HuH-7.5 (cell line): ENCODE measurements around the gene MFSD11.
"Not testable (repeated sequence)": the region's sequence is repeated elsewhere in the genome, so short reads cannot be mapped to it uniquely, and the experiment has no call there.

Experiments
- DNase-seq: peaks from one replicate; pipeline ENCODE4 v3.0.0; 2011; ENCODE audit warnings: low spot score

Gene MFSD11

GRCh38 chr17:76737676-76738467 lies at the start of gene MFSD11:
MFSD11 (plus strand) TSS chr17:76738119; CDS start chr17:76738353, 234 bp downstream.
- DNase-seq = peak; percentile 95

GRCh38 chr17:76688165-76688622 lies 49.7 kb upstream of the MFSD11 start:
- DNase-seq = no peak

- no peak for DNase-seq
Observed at GRCh38 chr17:76689859-76690258, 48.1 kb upstream of the MFSD11 start.

- DNase-seq = no peak
Observed at GRCh38 chr17:76690596-76691280, 47.2 kb upstream of the MFSD11 start.

- no peak for DNase-seq
Observed at GRCh38 chr17:76691379-76692191, 46.3 kb upstream of the MFSD11 start.

GRCh38 chr17:76695059-76695831 lies 42.7 kb upstream of the MFSD11 start:
- DNase-seq = no peak

- DNase-seq = no peak
Observed at GRCh38 chr17:76696763-76697701, 40.9 kb upstream of the MFSD11 start.

GRCh38 chr17:76697702-76698465 lies 40.0 kb upstream of the MFSD11 start:
- DNase-seq = no peak

- DNase-seq = not testable (repeated sequence)
Observed at GRCh38 chr17:76698466-76698977, 39.4 kb upstream of the MFSD11 start.

GRCh38 chr17:76700270-76700616 lies 37.7 kb upstream of the MFSD11 start:
- DNase-seq = no peak

GRCh38 chr17:76700617-76701470 lies 37.1 kb upstream of the MFSD11 start:
- DNase-seq = no peak

- no peak for DNase-seq
Observed at GRCh38 chr17:76701471-76701967, 36.4 kb upstream of the MFSD11 start.

GRCh38 chr17:76702076-76702475 lies 35.8 kb upstream of the MFSD11 start:
- DNase-seq = no peak

GRCh38 chr17:76702941-76703637 lies 34.8 kb upstream of the MFSD11 start:
- DNase-seq = no peak

GRCh38 chr17:76704805-76705204 lies 33.1 kb upstream of the MFSD11 start:
- DNase-seq = no peak

- no peak for DNase-seq
Observed at GRCh38 chr17:76706817-76707216, 31.1 kb upstream of the MFSD11 start.

GRCh38 chr17:76707985-76708807 lies 29.7 kb upstream of the MFSD11 start:
- DNase-seq = no peak
